Measurements from ENCODE around the gene PIP5KL1. TPM values are rescaled to one million over a fixed set of nuclear protein-coding genes. Genes with fewer than 3 reads are reported as not detected.

Gene PIP5KL1
- total RNA-seq, 1 donor from 2014 or later, result not detected

DNA sequence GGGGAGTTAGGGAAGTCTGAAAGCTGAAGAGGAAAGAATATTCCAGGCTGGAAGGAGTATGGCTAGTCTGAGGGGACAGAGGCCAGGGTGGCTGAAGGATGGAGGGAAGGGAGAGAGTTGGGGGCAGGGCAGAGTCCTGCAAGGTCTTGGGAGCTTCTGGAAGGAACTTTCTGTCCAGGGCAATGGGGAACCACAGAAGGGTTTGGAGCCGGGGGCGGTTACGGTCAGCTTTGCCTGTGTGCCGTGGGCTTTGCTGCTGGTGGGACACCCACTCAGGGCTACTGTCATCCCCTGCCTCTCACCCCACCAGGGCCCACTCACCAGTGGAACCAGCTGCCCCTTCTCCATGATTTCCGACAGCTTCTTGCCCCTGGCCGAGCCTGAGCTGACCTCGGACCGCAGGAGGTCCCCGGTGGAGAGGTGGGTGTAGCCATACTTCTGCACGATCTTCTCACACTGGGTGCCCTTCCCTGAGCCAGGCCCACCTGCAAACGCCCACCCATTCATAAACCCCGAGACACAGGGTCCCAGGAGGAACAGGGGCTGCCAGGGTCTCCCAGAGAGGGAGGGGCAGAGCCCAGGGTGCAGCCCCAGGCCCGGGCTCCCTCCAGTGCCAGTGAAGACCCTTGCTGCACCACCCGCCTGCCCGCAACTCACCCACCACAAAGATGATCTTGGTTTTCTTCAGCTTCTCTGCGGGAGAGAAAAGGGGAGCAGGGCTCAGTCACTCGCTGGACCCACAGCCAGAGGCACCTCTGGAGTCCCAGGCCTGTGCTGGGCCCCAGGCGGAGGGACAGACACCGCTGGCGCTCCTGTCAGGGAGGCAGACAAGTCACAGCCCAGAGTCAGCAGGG lies 58.0 kb downstream of the PIP5KL1 start:
- no peak overlapping the region for H3K4me3 ChIP-seq
- H3K27ac ChIP-seq, result peak overlapping the region; percentile 76 to 80
- no peaks in the 10 kb centered on the region for H3K27me3 ChIP-seq
- peaks cover 21 to 39% of the 10 kb centered on the region in 2 donors for H3K4me1 ChIP-seq
- intact Hi-C loops (cut with DNase I), result loop anchor here (5.0 kb wide), 1 partner anchor 70 kb away; the partner anchor contains the start of gene FPGS
- no peaks in the 10 kb centered on the region for H3K9me3 ChIP-seq
- peaks cover 14 to 44% of the 10 kb centered on the region in 2 donors for H3K36me3 ChIP-seq
- no peak for DNase-seq (ENCODE audit: low spot score in 2 of 2)
- TF ChIP-seq, protein P1, sequence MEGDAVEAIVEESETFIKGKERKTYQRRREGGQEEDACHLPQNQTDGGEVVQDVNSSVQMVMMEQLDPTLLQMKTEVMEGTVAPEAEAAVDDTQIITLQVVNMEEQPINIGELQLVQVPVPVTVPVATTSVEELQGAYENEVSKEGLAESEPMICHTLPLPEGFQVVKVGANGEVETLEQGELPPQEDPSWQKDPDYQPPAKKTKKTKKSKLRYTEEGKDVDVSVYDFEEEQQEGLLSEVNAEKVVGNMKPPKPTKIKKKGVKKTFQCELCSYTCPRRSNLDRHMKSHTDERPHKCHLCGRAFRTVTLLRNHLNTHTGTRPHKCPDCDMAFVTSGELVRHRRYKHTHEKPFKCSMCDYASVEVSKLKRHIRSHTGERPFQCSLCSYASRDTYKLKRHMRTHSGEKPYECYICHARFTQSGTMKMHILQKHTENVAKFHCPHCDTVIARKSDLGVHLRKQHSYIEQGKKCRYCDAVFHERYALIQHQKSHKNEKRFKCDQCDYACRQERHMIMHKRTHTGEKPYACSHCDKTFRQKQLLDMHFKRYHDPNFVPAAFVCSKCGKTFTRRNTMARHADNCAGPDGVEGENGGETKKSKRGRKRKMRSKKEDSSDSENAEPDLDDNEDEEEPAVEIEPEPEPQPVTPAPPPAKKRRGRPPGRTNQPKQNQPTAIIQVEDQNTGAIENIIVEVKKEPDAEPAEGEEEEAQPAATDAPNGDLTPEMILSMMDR (IDR thresholded peaks at IDR 0.05), result no peak

DNA sequence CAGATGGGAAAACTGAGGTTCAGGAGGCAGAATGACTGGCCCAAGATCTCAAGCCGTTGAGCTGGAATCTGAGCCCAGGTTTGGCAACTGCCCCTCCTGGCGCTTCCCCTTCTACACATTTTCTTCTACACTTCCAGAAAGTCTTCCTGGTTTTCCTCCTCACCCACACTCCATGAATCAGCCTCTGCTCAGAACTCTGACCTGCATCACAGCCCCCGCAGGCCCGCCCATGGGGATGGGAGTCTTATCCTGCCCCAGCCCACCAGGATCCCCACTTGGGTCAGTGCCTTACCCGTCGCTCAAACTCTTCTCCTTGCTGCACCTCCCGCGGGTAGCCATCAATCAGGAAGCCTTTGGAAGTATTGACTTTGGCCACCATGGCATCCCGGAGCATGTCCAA lies 59.0 kb downstream of the PIP5KL1 start:
- H3K9me3 ChIP-seq, result no peaks in the 10 kb centered on the region
- no peak overlapping the region for H3K4me3 ChIP-seq
- H3K4me1 ChIP-seq, result peaks cover 21 to 33% of the 10 kb centered on the region in 2 donors
- H3K27me3 ChIP-seq, result no peaks in the 10 kb centered on the region
- DNase-seq (ENCODE audit: low spot score in 2 of 2), result no peak
- peaks cover 19 to 51% of the 10 kb centered on the region in 2 donors for H3K36me3 ChIP-seq
- TF ChIP-seq, protein P1 (IDR thresholded peaks at IDR 0.05), result no peak
- H3K27ac ChIP-seq, result no peak overlapping the region
- intact Hi-C loops (cut with DNase I), result loop anchor here (2.0 to 5.0 kb wide), 3 partner anchors 43 to 137 kb away; partner anchors contain the start of genes FPGS and TOR2A

DNA sequence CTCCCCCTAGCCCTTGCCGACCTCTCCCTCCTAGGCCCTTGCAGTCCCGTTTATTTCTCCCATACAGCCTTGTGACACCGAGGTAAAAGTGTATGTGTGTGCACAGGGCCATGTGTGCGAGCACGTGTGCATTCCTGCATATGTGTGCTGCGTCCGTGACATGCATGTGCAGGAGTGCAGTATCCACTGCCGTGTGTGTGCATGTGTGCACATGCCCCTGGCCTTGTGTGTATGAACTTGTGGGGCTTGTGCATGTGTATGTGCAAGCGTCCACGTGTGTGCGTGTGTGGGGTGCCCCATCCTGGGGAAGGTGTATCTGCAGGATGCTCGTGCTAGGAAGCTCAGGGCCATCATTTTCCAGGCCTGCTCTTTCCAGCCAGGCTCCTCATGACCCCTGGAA lies 59.7 kb downstream of the PIP5KL1 start:
- intact Hi-C loops (cut with DNase I), result loop anchor here (2.0 to 5.0 kb wide), 3 partner anchors 42 to 136 kb away; partner anchors contain the start of genes FPGS and TOR2A
- DNase-seq (ENCODE audit: low spot score in 2 of 2), result no peak
- no peak overlapping the region for H3K4me3 ChIP-seq
- no peaks in the 10 kb centered on the region for H3K27me3 ChIP-seq
- H3K27ac ChIP-seq, result no peak overlapping the region
- H3K4me1 ChIP-seq, result peaks cover 21 to 26% of the 10 kb centered on the region in 2 donors
- no peaks in the 10 kb centered on the region for H3K9me3 ChIP-seq
- H3K36me3 ChIP-seq, result peaks cover 19 to 54% of the 10 kb centered on the region in 2 donors
- TF ChIP-seq, protein P1 (IDR thresholded peaks at IDR 0.05), result no peak

Other genes starting within 250 kb of the PIP5KL1 start
- gene CFAP157, start 223.8 kb downstream of the PIP5KL1 start, total RNA-seq, result not detected
- 5.4 TPM for gene PTRH1, start 215.1 kb downstream of the PIP5KL1 start, total RNA-seq
- gene TTC16, start 214.7 kb downstream of the PIP5KL1 start, total RNA-seq, result not detected
- gene TOR2A, start 195.5 kb downstream of the PIP5KL1 start, total RNA-seq, result not detected
- gene SH2D3C, start 152.1 kb downstream of the PIP5KL1 start, total RNA-seq, result 49.5 TPM
- 470 TPM for gene CDK9, start 144.7 kb downstream of the PIP5KL1 start, total RNA-seq
- 286 TPM for gene FPGS, start 127.9 kb downstream of the PIP5KL1 start, total RNA-seq
- gene ENG, start 76.1 kb downstream of the PIP5KL1 start, total RNA-seq, result 675 TPM
- 64.5 TPM for gene AK1, start 53.1 kb downstream of the PIP5KL1 start, total RNA-seq
- gene ST6GALNAC6, start 31.2 kb downstream of the PIP5KL1 start, total RNA-seq, result 172 TPM
- 134 TPM for gene ST6GALNAC4, start 13.7 kb downstream of the PIP5KL1 start, total RNA-seq
- gene DPM2, start 7.1 kb upstream of the PIP5KL1 start, total RNA-seq, result 18.2 TPM
- gene EEIG1, start 50.2 kb upstream of the PIP5KL1 start, total RNA-seq, result 32.8 TPM
- 48.2 TPM for gene NAIF1, start 136.5 kb upstream of the PIP5KL1 start, total RNA-seq
- 27.4 TPM for gene SLC25A25, start 137.5 kb upstream of the PIP5KL1 start, total RNA-seq
- 97.2 TPM for gene PTGES2, start 197.0 kb upstream of the PIP5KL1 start, total RNA-seq
- gene LCN2, start 218.7 kb upstream of the PIP5KL1 start, total RNA-seq, result not detected
- 389 TPM for gene BBLN, start 229.5 kb upstream of the PIP5KL1 start, total RNA-seq